Lower lobe of right lung (tissue), 2 donors: Measurements from ENCODE around the gene PJVK. TPM values are rescaled to one million over a fixed set of nuclear protein-coding genes. Genes with fewer than 3 reads are reported as not detected.
A peak's percentile ranks its signal among the peaks of the same experiment; 100 is the strongest.

Experiments used
- ATAC-seq, 2 donors: fragments of 200-7000 bp; cut with Tn5 transposase; one replicate each; pipeline ENCODE4 v1.9.1; 2020 to 2022; ENCODE audit warnings: mild to moderate bottlenecking in 2 of 2, moderate library complexity in 2 of 2
- DNase-seq: peaks from one replicate; pipeline ENCODE4 v3.0.0-alpha.2; 2020
- H3K27ac ChIP-seq: fragments of 200-600 bp; one replicate; pipeline ENCODE4 v1.8.0; 2022
- H3K27me3 ChIP-seq: fragments of 200-600 bp; one replicate; pipeline ENCODE4 v1.8.0; 2022; ENCODE audit warnings: low read depth
- H3K36me3 ChIP-seq: fragments of 200-600 bp; one replicate; pipeline ENCODE4 v1.8.0; 2022; ENCODE audit warnings: mild to moderate bottlenecking
- H3K4me1 ChIP-seq: fragments of 200-600 bp; one replicate; pipeline ENCODE4 v1.8.0; 2022
- H3K4me3 ChIP-seq: fragments of 200-600 bp; one replicate; pipeline ENCODE4 v1.8.0; 2022; ENCODE audit warnings: mild to moderate bottlenecking
- H3K9me3 ChIP-seq: fragments of 200-600 bp; one replicate; pipeline ENCODE4 v1.8.0; 2022
- intact Hi-C: fragments of 100-400 bp; cut with DNase I; formaldehyde crosslinking; loops from one replicate; pipeline ENCODE4 v1.11.0; 2022
- total RNA-seq: library from RNA; stranded (reverse); fragmentation: NEBNext Ultra II Directional; extraction: Animal tissue kit (Norgen Biotek cat#: 25700); gene quantifications from one replicate; pipeline ENCODE4 v1.2.1, GENCODE V29; 2021
- TF ChIP-seq, protein P1 (sequence below): fragments of 200-600 bp; IDR thresholded peaks from one replicate; pipeline ENCODE4 v1.8.0; 2022; ENCODE audit warnings: antibody characterized with exemption, mild to moderate bottlenecking
- donor health status: DM: no; HTN: yes; CAD: no; lungs with severe emphysema.

Gene PJVK
- total RNA-seq, 1 donor from 2014 or later, result 3.0 TPM

DNA sequence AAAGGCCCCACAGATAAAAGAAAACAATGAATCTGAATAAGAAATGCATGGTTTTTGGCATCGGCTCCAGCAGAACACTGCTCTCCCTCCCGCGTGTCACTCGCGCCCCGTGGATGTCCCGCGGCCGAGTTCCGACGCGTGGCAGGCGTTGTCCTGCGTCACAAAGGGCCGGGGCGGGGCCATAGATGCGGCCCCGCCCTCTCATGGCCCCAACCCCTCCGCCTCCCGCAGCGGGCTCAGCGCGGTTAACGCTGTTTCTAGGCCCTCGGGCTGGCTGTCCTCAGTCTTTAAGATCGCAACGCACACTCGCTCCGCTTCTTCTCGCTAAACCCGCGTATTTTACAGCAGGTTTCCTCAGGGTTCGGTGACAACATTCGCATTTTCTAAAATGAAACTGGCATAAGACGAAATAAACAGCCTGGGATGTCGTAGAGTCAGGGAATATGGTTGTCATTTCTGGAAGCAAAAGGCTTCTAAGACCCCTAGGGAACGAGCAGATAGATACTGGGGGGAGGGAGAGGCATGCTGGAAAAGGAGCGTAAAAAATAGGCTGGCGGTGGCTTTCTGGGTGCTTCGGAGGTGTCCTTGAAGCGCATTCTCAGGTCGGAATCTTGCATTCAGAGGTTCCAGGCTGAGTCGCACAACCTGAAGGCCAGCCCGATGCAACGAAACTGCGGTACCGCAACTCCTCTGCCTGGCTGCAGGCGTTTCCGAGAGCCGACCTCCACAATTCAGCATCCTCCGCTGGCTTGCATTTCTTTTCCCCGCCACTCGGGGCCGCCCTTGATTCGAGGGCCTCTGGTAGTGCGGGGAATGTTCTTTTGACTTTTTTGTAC is 27.5 kb downstream of the PJVK start, which contains the start of gene FKBP7:
Gene FKBP7 (minus strand): TSS at position 162 of the 836 bp plus-strand sequence. CDS start 101 bp downstream, at position 61.
- DNase-seq, result peak; percentile 92

DNA sequence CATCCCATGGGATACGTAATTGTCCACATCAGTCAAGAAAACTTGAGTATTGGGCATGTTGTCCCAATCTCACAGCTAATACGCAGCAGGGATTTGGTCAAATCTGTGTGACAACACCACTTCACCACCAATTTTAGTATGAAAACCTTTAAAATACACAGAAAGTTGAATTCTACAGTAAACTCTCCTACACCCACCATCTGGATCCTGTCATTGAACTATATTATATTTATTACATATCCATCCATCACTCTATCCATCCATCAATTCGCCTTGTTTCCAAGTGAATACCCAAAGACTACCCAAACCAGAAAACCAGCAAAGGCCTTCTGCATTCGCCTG is 28.1 kb downstream of the PJVK start:
- no peak for ATAC-seq

More for the DNA sequence above, 27.5 kb downstream of the PJVK start, which contains the start of gene FKBP7:
- H3K4me1 ChIP-seq, result peaks cover 41% of the 10 kb centered on the region
- peak; percentile 91 to 92 for ATAC-seq
- intact Hi-C loops, result no loop called here
- H3K9me3 ChIP-seq, result no peaks in the 10 kb centered on the region
- TF ChIP-seq, protein P1, sequence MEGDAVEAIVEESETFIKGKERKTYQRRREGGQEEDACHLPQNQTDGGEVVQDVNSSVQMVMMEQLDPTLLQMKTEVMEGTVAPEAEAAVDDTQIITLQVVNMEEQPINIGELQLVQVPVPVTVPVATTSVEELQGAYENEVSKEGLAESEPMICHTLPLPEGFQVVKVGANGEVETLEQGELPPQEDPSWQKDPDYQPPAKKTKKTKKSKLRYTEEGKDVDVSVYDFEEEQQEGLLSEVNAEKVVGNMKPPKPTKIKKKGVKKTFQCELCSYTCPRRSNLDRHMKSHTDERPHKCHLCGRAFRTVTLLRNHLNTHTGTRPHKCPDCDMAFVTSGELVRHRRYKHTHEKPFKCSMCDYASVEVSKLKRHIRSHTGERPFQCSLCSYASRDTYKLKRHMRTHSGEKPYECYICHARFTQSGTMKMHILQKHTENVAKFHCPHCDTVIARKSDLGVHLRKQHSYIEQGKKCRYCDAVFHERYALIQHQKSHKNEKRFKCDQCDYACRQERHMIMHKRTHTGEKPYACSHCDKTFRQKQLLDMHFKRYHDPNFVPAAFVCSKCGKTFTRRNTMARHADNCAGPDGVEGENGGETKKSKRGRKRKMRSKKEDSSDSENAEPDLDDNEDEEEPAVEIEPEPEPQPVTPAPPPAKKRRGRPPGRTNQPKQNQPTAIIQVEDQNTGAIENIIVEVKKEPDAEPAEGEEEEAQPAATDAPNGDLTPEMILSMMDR, result peak; percentile 77
- H3K36me3 ChIP-seq, result no peaks in the 10 kb centered on the region
- H3K27me3 ChIP-seq, result no peaks in the 10 kb centered on the region
- peak within 1 kb of the TSS; percentile 60 for H3K4me3 ChIP-seq
- H3K27ac ChIP-seq, result peak within 1 kb of the TSS; percentile 96

DNA sequence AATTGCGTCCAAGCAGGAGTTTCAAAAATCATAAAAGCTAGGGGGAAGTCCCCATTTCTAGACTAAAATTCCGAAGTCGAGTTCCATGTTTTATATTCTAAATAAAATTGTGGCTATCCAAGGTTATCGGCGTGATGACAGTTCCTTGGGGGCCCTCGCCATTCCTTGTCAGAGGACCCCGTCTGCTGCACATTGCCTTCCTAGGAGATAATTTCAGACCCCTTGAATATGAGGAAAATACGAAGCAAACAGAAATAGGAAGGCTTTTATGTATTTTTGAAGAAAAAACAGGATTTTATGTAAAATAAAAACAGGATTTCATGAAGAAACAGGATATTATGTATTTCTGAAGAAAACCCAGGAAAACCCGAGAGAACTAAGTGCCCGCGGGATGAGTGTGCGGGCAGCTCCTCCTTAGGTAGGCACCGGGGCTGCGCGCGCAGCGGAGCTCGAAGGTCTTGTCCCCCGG is 28.6 kb downstream of the PJVK start:
- no peaks in the 10 kb centered on the region for H3K9me3 ChIP-seq
- H3K4me1 ChIP-seq, result peaks cover 52% of the 10 kb centered on the region
- H3K36me3 ChIP-seq, result no peaks in the 10 kb centered on the region
- intact Hi-C loops, result no loop called here
- H3K27ac ChIP-seq, result peak overlapping the region; percentile 96
- ATAC-seq (no peak), DNase-seq (no peak)
- H3K4me3 ChIP-seq, result peak overlapping the region; percentile 71
- TF ChIP-seq, protein P1, result no peak
- H3K27me3 ChIP-seq, result no peaks in the 10 kb centered on the region

More for the DNA sequence above, 28.1 kb downstream of the PJVK start:
- Histone ChIP-seq H3K9me3 (no peaks in the 10 kb centered on the region), H3K4me3 (peak overlapping the region; percentile 60), H3K4me1 (peaks cover 47% of the 10 kb centered on the region), H3K36me3 (no peaks in the 10 kb centered on the region), H3K27me3 (no peaks in the 10 kb centered on the region), H3K27ac (peak overlapping the region; percentile 96)
- TF ChIP-seq, protein P1, result no peak
- no peak for DNase-seq
- intact Hi-C loops, result no loop called here

DNA sequence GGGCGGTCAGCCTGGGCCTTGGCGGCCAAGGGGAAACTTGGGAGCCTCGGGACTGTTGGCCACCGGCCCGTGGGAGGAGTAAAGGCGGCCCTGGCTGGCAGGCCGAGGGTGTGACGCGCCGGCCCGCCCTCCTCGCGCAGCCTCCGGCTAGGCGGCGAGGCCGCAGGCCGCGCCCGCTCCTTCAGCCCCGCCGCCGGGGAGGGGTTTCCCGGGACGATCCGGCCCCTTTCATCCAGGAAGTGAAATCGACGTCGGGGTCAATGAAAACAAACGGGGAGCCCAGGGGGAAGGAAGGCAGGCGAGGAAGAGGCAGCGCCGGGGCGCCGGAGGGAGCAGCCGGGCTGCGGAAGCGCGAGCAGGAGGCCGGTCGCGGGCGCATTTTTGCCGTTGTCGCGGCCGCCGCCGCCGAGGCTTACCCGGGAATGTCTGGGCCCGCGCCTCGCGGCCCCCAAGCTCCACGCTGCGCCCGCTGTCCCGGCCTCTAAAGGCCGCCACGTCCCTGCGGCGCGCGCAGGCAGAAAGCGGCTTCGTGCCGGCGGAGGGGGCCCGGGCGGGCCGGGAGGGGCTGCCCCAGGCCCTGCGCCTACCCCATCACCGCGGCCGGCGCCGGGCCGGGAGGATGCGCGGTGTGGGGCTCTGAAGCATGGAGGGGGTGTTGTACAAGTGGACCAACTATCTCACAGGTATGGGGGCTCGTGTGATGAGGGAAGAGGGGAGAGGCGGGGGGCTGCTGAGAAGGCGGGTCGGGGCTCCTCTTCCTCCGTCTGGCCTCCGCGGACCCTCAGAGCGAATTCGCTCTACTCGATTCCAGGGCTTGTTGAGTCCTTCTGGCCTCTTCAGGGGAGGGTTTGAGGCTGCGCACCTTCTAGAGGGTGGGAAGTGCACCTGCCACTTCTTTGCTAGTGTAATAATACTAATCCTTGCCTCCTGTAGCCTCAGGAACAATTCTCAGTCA is 29.3 kb downstream of the PJVK start, which contains the start of gene PLEKHA3:
Gene PLEKHA3 (plus strand): TSS at position 231 of the 955 bp plus-strand sequence. CDS start 413 bp downstream, at position 644.
- TF ChIP-seq, protein P1, result no peak
- H3K27me3 ChIP-seq, result no peaks in the 10 kb centered on the region
- H3K4me1 ChIP-seq, result peaks cover 54% of the 10 kb centered on the region
- intact Hi-C loops, result no loop called here
- no peaks in the 10 kb centered on the region for H3K9me3 ChIP-seq
- no peaks in the 10 kb centered on the region for H3K36me3 ChIP-seq
- ATAC-seq, result peak; percentile 95 to 97
- H3K4me3 ChIP-seq, result peak within 1 kb of the TSS; percentile 71
- H3K27ac ChIP-seq, result peak within 1 kb of the TSS; percentile 96
- DNase-seq, result peak; percentile 98

DNA sequence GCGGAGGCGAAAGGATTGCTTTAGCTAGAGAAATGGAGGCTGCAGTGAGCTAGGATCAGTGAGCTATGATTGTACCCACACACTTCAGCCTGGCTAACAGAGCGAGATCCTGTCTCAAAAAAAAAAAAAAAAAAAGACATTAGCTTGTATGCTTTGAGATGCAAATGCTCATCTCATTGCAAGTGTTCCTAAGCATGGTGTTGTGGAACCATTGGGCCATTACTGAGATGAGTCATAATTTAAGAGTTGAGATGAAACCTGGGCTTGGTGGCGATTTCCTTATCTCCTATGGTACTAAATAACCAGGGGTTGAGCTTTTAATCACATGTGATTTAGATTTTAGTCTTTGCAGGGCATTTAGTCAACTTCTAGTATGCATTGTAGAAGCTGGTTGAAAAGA is 31.3 kb downstream of the PJVK start:
- peaks cover 52% of the 10 kb centered on the region for H3K4me1 ChIP-seq
- intact Hi-C loops, result no loop called here
- H3K36me3 ChIP-seq, result peaks cover 8% of the 10 kb centered on the region
- H3K27ac ChIP-seq, result no peak overlapping the region
- TF ChIP-seq, protein P1, result no peak
- ATAC-seq (no peak), DNase-seq (no peak)
- H3K27me3 ChIP-seq, result no peaks in the 10 kb centered on the region
- H3K4me3 ChIP-seq, result peak overlapping the region; percentile 71
- H3K9me3 ChIP-seq, result no peaks in the 10 kb centered on the region
